Right lobe of liver (tissue), 4 donors: ENCODE data around the gene BRAP.

Source experiments
- POLR2A ChIP-seq: fragments of 450-650 bp; IDR thresholded peaks from one replicate; pipeline ENCODE4 v1.6.1; 2017; ENCODE audit warnings: antibody characterized with exemption, mild to moderate bottlenecking
- TF ChIP-seq, protein P1 (sequence below), 4 donors: fragments of 200-600 bp in 3 of 4; fragments of 450-650 bp in 1 of 4; IDR thresholded peaks; one replicate each; pipeline versions ENCODE4 v1.5.1 to v1.8.0; 2016 to 2022; ENCODE audit warnings: antibody characterized with exemption in 4 of 4, mild to moderate bottlenecking in 2 of 4
- donor health status: DM: no; HTN: no; CAD: no.
- donor health status: DM: no; HTN: no; CAD: no.
- donor health status: DM: no; HTN: yes; CAD: no.

DNA sequence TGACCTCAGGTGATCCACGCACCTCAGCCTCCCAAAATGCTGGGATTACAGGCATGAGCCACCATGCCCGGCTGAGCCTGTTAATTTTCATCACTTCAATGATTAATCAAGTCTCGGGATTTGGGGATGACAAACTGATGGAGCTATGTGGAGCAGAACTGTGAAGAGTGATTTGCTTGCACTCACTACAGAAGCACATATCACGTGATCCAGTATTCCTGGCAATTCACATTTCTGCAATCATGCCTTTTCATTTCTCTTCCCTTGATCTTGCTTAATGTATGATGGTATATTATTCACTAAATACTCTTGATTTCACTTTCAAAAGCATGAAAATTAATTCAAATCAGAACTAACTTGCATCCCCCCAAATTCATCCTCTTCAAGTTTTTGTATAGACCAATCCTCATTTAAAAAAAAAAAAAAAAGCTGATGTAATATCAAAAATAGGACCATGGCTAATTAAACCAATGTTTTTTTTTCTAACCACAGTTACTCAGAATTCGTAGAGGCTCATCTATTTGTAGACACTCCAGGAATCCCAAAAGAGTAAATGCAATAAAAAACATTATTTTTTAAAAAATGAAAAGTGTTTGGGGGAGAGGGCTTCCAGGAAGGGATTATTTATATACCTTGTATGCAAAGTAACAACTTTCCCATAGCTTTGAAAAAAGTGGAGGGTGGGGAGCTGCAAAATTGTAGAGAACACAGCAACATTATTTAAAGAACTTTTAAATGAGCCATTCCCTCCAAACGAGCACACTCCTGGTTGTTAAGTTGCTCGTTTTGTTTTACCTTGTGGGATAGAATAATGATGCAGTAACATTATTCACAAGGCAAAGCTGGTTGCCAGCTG, 79.6 kb downstream of the BRAP start:
- TF ChIP-seq, protein P1, sequence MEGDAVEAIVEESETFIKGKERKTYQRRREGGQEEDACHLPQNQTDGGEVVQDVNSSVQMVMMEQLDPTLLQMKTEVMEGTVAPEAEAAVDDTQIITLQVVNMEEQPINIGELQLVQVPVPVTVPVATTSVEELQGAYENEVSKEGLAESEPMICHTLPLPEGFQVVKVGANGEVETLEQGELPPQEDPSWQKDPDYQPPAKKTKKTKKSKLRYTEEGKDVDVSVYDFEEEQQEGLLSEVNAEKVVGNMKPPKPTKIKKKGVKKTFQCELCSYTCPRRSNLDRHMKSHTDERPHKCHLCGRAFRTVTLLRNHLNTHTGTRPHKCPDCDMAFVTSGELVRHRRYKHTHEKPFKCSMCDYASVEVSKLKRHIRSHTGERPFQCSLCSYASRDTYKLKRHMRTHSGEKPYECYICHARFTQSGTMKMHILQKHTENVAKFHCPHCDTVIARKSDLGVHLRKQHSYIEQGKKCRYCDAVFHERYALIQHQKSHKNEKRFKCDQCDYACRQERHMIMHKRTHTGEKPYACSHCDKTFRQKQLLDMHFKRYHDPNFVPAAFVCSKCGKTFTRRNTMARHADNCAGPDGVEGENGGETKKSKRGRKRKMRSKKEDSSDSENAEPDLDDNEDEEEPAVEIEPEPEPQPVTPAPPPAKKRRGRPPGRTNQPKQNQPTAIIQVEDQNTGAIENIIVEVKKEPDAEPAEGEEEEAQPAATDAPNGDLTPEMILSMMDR (IDR thresholded peaks at IDR 0.05): no peak
- no peak for TF ChIP-seq POLR2A
